Pulmonary artery endothelial cell (primary cell): ENCODE measurements around the gene UCK2. TPM values are rescaled to one million over a fixed set of nuclear protein-coding genes. Genes with fewer than 3 reads are reported as not detected.

Source experiments
- DNase-seq: peaks from one replicate; pipeline ENCODE4 v3.0.0-alpha.2; 2011; ENCODE audit warnings: low read depth, low spot score
- total RNA-seq: library from RNA; depleted of rRNA; stranded (reverse); fragments of >200 nt; gene quantifications from 2 replicates; pipeline ENCODE4 v1.2.3, GENCODE V29; 2014

Gene UCK2
- total RNA-seq, 1 donor from 2014 or later = 138 TPM

DNA sequence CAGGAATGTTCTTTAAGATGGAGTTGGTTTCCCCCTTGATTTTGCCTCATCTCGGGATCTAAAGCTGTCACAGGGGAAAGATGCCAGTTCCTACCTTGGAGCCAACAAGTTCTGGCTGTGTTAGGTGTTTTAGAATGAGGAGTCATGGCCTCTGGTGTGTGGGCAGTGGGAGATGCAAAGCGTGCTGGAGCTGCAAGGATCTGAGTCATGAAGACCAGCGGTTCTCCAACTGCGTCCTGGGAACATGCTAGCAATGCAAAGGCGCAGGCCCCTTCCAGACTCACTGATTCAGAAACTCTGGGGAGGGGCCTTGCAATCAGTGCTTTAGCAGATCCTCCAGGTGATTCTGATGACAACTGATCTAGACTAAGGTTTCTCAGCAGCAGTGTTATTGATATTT lies 109.1 kb downstream of the UCK2 start:
- DNase-seq = no peak

DNA sequence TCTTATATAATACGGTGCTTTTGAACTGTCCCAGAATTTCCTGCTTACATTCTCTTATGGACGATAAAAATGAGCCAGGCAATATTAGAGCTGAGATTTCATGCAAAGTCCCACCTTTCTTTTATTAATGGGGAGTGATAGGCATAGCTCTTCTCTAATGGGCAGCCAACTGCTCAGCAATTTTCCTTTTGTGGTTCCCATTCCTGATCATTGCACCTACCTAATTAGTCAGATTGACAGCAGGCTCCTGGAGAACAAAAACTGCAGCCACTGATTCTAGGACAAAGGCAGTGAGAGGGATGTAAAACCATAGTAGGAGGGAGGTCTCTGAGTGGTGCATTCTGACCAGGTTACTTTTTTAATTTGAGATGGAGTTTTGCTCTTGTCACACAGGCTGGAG lies 110.4 kb downstream of the UCK2 start:
- DNase-seq = no peak

DNA sequence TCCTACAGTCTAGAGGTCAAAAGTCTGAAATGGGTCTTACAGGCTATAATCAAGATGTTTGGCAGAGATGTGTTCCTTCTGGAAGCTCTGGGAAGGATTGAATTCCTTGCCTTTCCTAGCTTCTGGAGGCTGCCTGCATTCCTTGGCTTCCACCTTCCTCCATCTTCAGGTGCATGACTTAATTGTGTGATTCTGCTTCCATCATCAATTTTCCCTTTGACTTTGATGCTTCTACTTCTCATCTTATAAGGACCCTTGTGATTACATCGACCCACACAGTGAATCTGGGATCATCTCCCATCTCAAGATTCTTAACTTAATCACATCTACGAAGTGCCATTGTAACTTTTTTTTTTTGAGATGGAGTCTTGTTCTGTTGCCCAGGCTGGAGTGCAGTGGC lies 111.4 kb downstream of the UCK2 start:
- DNase-seq = no peak

DNA sequence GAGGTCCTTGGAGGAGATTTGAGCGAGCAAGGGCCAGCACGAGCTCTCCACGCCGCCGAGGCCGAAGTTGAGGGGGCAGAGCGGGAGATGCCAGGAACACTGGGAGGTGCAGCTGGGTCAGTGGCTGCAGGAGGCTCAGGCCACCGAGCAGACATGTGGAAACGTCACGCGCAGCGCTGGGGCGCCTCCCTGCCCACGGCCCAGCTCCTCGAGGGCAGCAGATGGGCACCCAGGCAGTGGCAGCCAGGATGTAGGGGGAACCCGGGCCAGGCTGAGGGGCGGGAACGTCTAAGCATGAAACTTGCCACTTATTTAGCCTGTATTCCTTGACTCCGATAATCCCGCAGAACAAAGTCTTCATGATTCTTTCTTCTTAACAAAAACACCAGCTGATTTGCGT lies 114.1 kb downstream of the UCK2 start:
- DNase-seq = no peak

- DNase-seq = no peak
Observed at GRCh38 chr1:165942062-165942461, 114.6 kb downstream of the UCK2 start.

DNA sequence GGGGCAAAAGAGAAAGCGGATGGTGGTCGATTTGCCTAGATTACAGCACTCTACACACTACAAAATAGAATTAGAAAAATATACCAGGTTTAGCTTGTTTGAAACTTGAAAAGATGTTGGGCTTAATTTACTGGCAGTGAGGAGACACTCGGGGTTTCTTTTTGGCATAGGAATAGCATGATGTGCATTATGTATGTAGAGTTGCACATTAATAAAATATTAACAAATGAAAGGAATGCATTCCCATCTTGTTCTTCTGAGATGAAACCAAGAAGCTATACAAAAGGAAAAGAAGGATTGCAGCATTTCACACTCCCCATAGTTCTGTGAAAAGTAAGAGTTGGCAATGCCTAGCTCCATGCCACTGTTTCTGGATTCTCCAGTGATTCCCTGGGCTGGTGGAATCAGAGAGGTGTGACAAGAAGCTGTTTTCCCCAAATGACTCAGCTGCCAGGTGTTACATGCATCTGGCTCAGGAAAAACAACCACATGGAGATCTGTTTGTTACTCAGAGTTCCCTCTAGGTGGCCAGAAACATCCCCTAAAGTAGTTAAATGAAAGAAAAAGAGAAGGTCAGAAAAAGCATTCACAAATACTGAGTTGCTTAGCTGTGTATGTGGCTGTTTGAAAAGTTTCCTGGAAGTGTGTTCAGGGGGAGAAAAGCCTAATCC lies 115.6 kb downstream of the UCK2 start:
- DNase-seq = no peak

DNA sequence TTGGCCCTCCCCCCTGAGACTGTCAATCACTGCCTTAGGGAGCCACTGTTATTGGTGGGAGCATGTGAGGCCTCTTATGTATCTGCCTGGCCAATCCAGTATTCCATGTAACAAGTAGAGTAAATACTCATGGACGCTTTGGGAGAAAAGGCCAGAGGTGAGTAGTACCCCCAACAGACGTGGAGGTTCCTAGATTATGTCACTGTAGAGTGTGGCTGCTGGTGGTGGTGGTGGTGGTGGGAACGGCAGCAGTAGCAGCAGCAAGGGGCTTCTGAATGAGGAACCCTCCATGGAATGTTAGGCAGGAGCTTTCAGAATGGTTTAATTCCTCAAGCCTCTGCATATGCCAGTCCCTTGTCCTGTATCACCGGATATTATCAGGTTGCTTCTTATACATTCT lies 118.5 kb downstream of the UCK2 start:
- no peak for DNase-seq

- no peak for DNase-seq
Observed at GRCh38 chr1:165947797-165948455, 120.5 kb downstream of the UCK2 start.

DNA sequence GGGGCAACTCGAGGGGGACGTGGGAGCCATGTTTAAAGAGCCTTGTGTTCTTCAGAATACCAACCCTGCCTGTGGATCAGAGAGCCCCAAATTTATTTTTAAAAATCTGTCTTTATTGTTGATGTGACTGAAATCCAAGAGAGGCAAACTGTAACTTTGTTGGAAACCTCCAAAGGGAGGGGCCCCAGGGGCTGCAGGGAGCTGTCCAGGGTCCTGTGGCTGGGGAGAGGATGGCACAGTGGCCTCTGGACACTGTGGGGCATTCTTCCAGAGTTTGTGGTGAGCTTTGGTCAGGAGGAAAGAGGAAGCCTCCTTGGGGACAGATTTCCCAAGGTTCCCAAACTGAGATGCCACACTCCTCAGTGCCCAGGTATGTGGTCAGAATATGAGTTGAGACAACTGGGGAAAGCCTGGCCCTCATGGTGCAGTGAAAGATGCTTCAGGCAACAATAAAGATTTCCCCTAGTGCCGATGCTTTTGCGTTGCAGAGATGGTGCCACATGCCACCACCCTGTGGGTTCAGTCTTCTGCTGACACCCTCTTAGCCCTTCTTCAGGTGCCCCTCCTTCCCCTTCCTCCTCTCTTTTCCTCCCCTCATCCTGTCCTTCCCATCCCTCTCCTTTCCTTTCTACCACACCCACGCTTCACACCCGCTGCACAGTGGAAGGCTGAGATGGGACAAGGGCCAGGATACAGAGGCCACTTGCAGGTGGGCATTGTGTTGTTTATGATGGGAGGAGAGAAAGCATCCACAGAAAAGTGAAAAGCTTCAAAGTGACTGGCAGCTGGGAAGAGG lies 122.1 kb downstream of the UCK2 start:
- DNase-seq = no peak

DNA sequence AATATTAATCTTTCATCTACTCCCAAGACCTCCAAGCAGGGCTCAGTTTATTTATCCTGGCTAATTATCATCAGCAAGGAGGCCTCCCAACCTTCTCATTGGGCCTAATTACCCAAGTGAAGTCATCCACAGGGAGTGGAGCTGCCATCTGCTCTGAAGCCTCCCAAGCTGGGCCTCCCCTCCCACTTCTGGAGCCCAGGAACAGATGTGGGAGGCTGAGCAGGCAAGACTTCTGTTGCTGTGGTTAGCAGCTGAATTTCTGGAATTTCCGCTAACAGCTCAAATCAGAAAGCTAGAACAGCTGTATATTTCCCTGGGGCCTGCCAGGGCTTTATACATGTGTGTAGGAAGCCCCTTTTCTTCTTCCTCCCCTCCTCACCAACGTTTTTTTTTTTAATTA lies 127.5 kb downstream of the UCK2 start:
- DNase-seq = no peak

DNA sequence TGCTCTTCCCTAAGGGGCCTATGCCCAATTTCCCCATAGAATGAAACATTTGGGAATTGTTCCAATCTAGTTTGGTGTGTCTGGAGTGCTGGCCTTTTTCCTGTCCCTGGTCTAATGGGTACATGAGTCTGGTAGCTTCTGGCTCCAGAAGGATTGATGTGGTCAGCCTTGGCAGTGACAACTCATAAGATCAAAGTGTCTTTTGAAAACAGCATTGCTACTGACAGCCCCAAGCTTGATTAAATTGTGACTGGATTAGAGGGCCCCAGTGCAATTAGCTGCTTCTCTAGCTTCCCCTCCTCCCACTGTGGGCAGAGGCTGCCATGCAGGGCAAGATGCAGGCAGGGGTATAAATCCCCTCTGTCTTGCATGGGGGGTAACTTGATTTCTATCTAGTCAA lies 130.9 kb downstream of the UCK2 start:
- no peak for DNase-seq

- DNase-seq = no peak
Observed at GRCh38 chr1:165960136-165960535, 132.7 kb downstream of the UCK2 start.

DNA sequence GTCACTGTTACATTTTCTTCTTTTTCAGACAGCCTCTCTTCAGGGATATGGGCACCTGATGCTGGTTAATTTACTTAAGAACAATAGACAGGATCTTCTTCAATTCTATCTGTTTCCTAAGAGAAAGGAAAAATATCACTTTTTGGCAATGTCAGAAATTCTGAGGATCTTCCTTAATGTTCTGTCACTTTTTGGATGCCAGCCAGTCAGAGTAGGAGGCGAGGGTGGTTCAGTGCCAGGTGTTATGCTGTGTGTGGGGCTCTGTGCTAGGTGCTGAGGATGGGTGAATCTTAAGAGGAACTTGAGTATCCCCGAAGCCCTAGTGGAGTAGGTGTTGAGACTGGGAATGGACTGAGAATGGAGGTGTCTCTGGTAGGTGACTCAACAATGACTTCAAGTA lies 133.5 kb downstream of the UCK2 start:
- DNase-seq = no peak

Other genes with a start within 250 kb of the UCK2 start
- gene MGST3, start 196.4 kb upstream of the UCK2 start, total RNA-seq = 128 and 204 TPM in 2 replicates
- 75.6 and 79.9 TPM in 2 replicates for gene ALDH9A1, start 129.1 kb upstream of the UCK2 start, total RNA-seq
- gene TMCO1, start 58.7 kb upstream of the UCK2 start, total RNA-seq = 59.5 and 80.8 TPM in 2 replicates